Measurements from ENCODE around the gene TGFB1. TPM values are rescaled to one million over a fixed set of nuclear protein-coding genes. Genes with fewer than 3 reads are reported as not detected.

The TGFB1 gene
- total RNA-seq, 1 donor from 2014 or later = 25.7 TPM

- no peak overlapping the region for H3K4me3 ChIP-seq (ENCODE audit: low read depth, low read length)
- no peaks in the 10 kb centered on the region for H3K27me3 ChIP-seq (ENCODE audit: control insufficient read depth, insufficient read depth, low read length)
- DNase-seq (ENCODE audit: low read depth) = no peak
- no peak for TF ChIP-seq CTCF (IDR thresholded peaks at IDR 0.05; ENCODE audit: insufficient read depth, low read length, poor library complexity, severe bottlenecking)
- H3K36me3 ChIP-seq (ENCODE audit: control insufficient read depth, insufficient read depth, low read length) = no peaks in the 10 kb centered on the region
Observed at GRCh38 chr19:41328157-41328841, 25.4 kb downstream of the TGFB1 start.

GRCh38 chr19:41327576-41328156 lies 26.1 kb downstream of the TGFB1 start:
- Histone ChIP-seq H3K4me3 (ENCODE audit: low read depth, low read length) (peak overlapping the region; percentile 4), H3K27me3 (ENCODE audit: control insufficient read depth, insufficient read depth, low read length) (no peaks in the 10 kb centered on the region), H3K36me3 (ENCODE audit: control insufficient read depth, insufficient read depth, low read length) (no peaks in the 10 kb centered on the region)
- TF ChIP-seq CTCF (IDR thresholded peaks at IDR 0.05; ENCODE audit: insufficient read depth, low read length, poor library complexity, severe bottlenecking) = no peak
- no peak for DNase-seq (ENCODE audit: low read depth)

GRCh38 chr19:41327076-41327575 lies 26.6 kb downstream of the TGFB1 start:
- no peaks in the 10 kb centered on the region for H3K27me3 ChIP-seq (ENCODE audit: control insufficient read depth, insufficient read depth, low read length)
- DNase-seq (ENCODE audit: low read depth) = no peak
- TF ChIP-seq CTCF (IDR thresholded peaks at IDR 0.05; ENCODE audit: insufficient read depth, low read length, poor library complexity, severe bottlenecking) = no peak
- no peaks in the 10 kb centered on the region for H3K36me3 ChIP-seq (ENCODE audit: control insufficient read depth, insufficient read depth, low read length)
- H3K4me3 ChIP-seq (ENCODE audit: low read depth, low read length) = no peak overlapping the region

- Histone ChIP-seq H3K36me3 (ENCODE audit: control insufficient read depth, insufficient read depth, low read length) (no peaks in the 10 kb centered on the region), H3K4me3 (ENCODE audit: low read depth, low read length) (no peak overlapping the region), H3K27me3 (ENCODE audit: control insufficient read depth, insufficient read depth, low read length) (no peaks in the 10 kb centered on the region)
- DNase-seq (ENCODE audit: low read depth) = no peak
- TF ChIP-seq CTCF (IDR thresholded peaks at IDR 0.05; ENCODE audit: insufficient read depth, low read length, poor library complexity, severe bottlenecking) = no peak
Observed at GRCh38 chr19:41325947-41326706, 27.6 kb downstream of the TGFB1 start.

GRCh38 chr19:41325640-41325946 lies 28.1 kb downstream of the TGFB1 start:
- H3K4me3 ChIP-seq (ENCODE audit: low read depth, low read length) = no peak overlapping the region

More at GRCh38 chr19:41325640-41325946, 28.1 kb downstream of the TGFB1 start:
- Histone ChIP-seq H3K27me3 (ENCODE audit: control insufficient read depth, insufficient read depth, low read length) (no peaks in the 10 kb centered on the region), H3K36me3 (ENCODE audit: control insufficient read depth, insufficient read depth, low read length) (no peaks in the 10 kb centered on the region)
- TF ChIP-seq CTCF (IDR thresholded peaks at IDR 0.05; ENCODE audit: insufficient read depth, low read length, poor library complexity, severe bottlenecking) = no peak
- no peak for DNase-seq (ENCODE audit: low read depth)

Data from kidney epithelial cell (primary cell).